HG03558 (cell line): ENCODE measurements around the gene FAM117A.

Experiments
- ATAC-seq: cut with Tn5 transposase; IDR thresholded peaks from one replicate; pipeline ENCODE4 v1.9.1; 2021; ENCODE audit warnings: moderate number of reproducible peaks; ENCODE audit not compliant: unreplicated experiment; ENCODE audit errors: extremely low read depth

The FAM117A gene

DNA sequence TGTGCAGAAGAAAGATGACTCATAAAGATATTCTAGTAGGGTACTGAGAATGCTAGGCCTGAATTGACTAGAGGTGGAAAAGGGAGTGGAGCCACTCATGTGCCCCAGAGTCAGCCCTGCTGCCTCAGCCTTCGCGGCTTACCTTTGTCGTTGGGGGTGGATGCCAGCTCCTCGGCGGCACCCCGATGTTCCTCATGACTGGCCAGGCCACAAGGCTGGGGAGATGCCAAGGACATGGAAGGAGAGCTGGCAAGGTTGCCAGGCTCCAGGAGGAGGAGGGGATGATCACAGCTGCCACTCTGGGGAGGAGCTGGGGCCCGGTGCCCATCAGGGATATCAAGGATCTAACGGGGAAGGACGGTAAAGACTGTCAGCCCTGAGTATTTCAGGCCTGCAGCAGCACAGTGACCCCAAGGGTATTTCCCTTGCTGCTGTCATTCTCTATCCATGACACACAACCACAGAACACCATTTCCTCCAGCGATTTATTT lies 46.5 kb downstream of the FAM117A start:
- ATAC-seq: no peak

DNA sequence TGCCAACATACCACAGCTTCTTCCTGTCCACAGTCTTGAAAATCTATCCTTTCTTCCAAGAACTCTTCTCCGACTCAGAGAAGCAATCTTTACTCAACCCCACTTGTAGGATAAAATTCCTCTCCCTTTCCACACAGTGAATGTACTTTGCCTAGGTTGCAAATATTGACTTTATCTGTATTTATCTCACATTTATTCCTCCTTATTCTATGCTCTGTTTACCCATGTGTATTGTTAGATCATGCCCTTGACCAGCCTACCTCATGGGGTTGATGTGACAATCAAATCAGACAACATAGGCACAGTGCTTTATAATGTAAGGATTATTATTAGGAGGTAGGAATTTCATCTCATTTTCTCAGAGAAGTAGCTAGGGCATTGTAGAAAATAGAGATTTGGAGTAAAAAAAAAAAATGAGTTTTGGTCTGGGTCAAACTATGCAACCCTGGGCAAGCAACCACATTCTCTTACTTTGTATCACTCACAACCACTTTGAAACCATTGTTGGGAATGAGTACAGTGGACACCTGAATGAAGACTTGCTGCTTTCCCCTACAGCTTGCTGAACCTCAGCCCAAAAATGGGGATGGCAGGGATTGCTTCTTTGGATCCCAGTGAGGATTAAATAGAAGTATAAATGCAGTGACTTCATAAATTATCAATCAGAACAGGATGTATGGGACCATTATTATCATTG lies 47.1 kb downstream of the FAM117A start:
- ATAC-seq: no peak

- ATAC-seq: no peak
Measured at GRCh38 chr17:49715717-49716279, 48.1 kb downstream of the FAM117A start.

DNA sequence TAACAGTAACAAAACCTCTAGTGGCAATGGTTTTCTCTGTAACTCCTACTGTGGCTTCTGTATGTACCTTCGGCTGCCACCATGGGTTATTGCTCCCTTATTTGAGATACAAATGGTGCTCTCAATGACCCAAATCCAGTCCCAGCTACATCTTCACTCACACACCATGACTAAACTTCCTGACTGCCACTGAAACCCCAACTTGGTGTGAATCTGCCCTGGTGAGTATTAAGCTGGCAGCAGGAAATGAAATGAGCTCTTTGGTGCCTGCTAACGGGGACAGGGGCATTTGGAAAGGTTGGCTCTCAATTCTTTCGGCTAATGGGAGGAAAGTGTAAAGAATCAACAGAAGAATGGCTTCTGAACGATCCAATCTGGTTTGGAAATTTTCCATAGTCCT lies 48.7 kb downstream of the FAM117A start:
- ATAC-seq: no peak

DNA sequence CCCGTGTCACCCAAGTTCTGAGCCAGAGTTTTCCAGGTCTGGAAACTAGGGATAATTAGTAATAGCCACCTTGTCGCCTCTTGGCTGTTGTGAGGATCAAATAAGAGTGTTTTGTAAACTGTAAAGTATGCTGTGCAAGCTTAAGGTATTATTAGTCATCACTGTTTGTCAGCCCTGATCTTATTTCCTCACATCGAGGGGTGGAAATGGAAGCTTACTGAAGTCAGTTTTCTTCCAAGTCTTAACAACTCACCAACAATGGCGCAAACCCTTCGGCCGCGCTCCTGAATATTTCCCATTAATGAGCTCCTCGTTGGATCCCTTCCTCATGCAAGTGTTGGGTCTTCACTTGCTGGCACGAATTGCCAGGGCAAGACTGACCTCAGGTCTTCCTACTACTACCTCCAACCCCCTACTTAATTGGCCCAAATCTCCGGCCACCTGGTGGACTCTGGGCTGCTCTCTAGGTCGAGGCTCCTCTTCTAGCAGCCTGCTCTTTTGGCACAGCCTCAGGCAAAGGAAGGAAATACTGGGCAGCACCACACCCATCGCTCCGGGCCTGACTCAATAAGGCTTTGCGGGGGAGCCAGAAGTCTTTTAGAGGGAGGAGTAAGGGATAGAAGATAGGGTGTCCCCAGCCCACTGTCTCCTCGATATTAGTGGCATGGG lies 55.3 kb downstream of the FAM117A start:
- no peak for ATAC-seq

DNA sequence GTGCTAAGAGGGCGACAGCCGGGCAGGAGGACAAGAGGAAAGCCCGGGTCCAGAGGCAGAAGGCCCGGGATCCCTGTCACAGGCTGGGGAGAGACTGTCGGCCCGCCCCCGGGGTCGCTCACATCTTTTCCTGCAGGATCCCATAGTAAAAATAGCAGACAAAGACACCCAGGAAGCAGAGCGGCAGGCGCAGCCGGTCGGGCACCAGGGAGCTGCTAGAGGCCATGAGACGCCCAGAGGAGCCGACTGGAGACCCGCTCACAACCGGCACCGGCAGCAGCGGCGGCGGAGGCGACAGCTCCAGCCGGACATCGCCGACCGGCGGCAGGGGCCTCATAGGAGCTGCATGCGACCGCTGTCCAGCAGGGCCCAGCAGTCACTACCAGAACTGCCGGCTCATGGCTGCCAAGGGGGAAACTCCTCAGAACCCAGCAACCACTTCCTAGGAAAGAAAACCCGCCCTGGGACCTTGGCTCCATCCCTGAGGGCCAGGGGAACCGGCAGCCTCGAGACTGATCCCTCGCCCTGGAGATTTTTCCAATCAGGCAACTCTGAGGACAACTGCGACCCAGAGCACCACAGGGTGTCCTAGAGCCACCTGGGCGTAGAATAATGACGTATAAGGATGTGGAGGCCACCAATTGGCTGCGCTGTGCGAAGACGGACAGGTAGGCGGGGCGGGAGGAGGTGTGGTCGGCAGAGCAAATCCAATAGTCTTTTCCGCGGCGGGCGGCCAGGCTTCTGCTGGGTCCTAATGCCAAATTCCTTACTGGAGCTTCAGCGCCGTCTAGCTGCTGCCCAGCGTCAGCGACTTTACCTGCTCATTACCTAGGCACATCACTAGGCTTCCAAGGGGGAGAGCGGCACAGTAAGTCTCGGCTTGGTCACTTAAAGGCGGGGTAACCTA lies 56.1 kb downstream of the FAM117A start, which contains the start of gene SLC35B1:
Gene SLC35B1 (minus strand): TSS at position 357 of the 907 bp plus-strand sequence. CDS start 131 bp downstream, at position 226.
- peak; percentile 78 for ATAC-seq

DNA sequence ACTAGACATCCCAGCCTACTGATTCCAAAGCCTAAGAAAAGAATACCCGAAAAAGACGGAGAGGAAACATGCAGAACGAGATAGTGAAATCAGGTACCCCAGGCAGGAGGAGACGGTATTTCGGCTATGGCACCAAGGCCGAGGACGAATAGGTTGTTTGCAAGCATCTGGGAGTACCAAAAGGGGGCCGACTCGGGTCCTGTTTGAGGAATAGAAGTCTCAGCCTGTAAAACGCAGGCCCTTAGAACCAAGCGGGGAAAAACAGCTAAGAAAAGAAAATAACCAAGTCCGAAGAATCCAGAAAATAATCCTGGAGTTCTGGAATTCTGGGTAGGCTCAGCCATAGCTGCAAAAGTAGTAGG lies 56.7 kb downstream of the FAM117A start:
- ATAC-seq: no peak

- ATAC-seq: no peak
Measured at GRCh38 chr17:49705254-49705653, 58.7 kb downstream of the FAM117A start.

DNA sequence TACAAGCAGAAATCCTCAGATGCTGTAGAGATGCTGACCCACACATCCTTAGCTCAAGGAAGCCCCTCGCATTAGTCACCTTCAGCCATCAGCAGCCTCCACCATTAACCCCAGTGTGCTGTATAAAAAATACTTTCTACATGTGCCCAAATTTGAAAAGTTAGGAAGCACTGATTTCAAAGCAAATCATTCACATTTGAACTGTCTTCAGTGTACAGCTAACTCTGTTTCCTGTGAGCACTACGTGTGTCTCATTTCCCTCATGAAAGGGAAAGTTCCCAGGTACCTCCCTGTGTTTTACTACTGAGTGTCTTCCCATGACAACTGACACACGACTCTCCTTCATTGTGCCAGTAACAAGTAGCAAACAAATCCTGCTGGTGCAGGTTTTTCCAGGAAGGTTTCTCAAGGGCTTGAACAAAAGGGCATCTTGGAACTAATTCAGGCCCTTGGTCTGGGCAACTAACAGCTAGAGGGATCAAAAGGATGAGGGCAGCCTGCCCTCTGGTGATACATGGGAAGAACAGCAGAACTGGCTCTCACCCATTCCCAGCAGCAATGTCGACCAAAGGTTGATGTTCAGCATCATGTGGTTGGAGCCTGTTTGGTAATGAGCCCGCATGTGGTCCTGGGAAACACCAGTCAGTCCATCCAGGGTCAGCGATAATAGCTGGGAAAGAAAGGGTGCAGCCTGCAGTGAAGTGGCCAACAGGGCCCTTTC lies 60.2 kb downstream of the FAM117A start:
- no peak for ATAC-seq

GRCh38 chr17:49700960-49701359 lies 63.0 kb downstream of the FAM117A start:
- no peak for ATAC-seq

DNA sequence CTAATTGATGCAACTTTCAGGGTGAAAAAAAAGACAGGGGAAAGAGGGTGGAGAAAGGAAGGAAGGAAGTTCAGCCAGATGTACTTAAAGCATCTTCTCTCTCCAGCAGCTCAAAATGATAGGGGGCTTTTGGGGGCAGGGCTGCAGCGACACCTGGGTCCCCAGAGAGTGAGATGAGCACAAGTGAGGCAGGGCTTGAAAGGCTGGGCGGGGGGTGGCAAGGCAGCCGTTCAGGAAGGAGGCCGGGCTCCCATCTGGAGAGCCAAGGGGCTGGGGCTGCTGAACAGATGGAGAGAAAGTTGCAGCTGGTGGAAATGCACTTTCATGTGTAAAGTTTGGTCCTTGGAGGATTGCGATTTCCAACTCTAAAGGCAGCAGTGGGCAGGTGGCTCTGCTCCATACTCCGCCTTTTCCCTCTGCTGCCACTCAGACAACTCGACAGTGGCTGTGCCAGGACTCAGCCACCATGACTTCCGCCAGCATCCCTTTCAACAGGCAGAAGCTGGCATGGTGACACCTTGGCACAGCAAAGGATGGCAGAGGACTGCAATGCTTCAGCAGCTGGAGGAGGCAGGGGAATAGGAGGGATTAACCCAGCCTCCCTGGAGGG lies 63.9 kb downstream of the FAM117A start:
- ATAC-seq: no peak

- no peak for ATAC-seq
Measured at GRCh38 chr17:49698005-49698404, 65.9 kb downstream of the FAM117A start.

GRCh38 chr17:49696233-49696761 lies 67.6 kb downstream of the FAM117A start:
- no peak for ATAC-seq

GRCh38 chr17:49695698-49696232 lies 68.2 kb downstream of the FAM117A start:
- no peak for ATAC-seq

GRCh38 chr17:49694847-49695697 lies 68.9 kb downstream of the FAM117A start:
- no peak for ATAC-seq

DNA sequence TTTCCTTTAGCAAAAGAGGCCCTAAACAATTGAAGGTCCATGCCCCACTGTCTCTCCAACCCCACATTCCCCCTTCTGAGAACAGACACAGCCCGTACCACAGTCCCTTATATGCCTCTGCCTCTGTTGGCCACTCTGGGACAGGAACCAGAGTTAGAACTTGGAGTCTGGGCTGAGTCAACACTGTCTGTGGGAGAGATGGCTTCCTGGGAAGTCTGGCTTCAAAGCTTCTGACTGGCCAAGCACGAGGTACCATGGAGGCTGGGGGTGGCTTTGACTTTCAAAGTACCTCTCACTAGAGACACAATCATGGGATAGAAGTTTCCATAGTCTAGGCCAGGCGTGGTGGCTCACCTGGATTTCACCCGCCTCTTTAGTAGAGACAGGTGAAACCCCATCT lies 71.2 kb downstream of the FAM117A start:
- no peak for ATAC-seq

- no peak for ATAC-seq
Measured at GRCh38 chr17:49691677-49692191, 72.2 kb downstream of the FAM117A start.
